RWPE2 (cell line): ENCODE measurements around the gene BMI1.

Experiments
- ATAC-seq: fragments of 200-7000 bp; cut with Tn5 transposase; 3 replicates; pipeline ENCODE4 v1.9.1; 2021; ENCODE audit warnings: low read depth
- DNase-seq: peaks from one replicate; pipeline ENCODE4 v3.0.0-alpha.2; 2020; ENCODE audit warnings: low spot score
- H3K27ac ChIP-seq: fragments of 450-650 bp; 2 replicates; pipeline ENCODE4 v1.5.1; 2017; ENCODE audit warnings: mild to moderate bottlenecking; ENCODE audit not compliant: poor library complexity, severe bottlenecking
- H3K27me3 ChIP-seq: fragments of 250-450 bp; sonication (Bioruptor Pico); 2 replicates; pipeline ENCODE4 v1.5.1; 2021; ENCODE audit warnings: mild to moderate bottlenecking, moderate library complexity; ENCODE audit not compliant: insufficient read depth, poor library complexity, severe bottlenecking
- H3K36me3 ChIP-seq: fragments of 250-450 bp; sonication (Bioruptor Pico); 2 replicates; pipeline ENCODE4 v1.5.1; 2020; ENCODE audit warnings: low read depth, mild to moderate bottlenecking, moderate library complexity
- H3K4me1 ChIP-seq: fragments of 250-450 bp; sonication (Bioruptor Pico); 2 replicates; pipeline ENCODE4 v1.5.1; 2021; ENCODE audit warnings: mild to moderate bottlenecking, moderate library complexity; ENCODE audit not compliant: insufficient read depth, poor library complexity, severe bottlenecking
- H3K4me3 ChIP-seq: fragments of 250-450 bp; sonication (Bioruptor Pico); 2 replicates; pipeline ENCODE4 v1.5.1; 2021; ENCODE audit warnings: mild to moderate bottlenecking, moderate library complexity; ENCODE audit not compliant: severe bottlenecking
- H3K9me3 ChIP-seq: fragments of 250-450 bp; sonication (Bioruptor Pico); 2 replicates; pipeline ENCODE4 v1.5.1; 2021; ENCODE audit warnings: mild to moderate bottlenecking, moderate library complexity; ENCODE audit not compliant: severe bottlenecking
- TF ChIP-seq, protein P1 (sequence below): fragments of 450-650 bp; IDR thresholded peaks from one replicate; pipeline ENCODE4 v1.5.1; 2017; ENCODE audit warnings: mild to moderate bottlenecking, moderate library complexity; ENCODE audit not compliant: poor library complexity, severe bottlenecking

BMI1 gene

DNA sequence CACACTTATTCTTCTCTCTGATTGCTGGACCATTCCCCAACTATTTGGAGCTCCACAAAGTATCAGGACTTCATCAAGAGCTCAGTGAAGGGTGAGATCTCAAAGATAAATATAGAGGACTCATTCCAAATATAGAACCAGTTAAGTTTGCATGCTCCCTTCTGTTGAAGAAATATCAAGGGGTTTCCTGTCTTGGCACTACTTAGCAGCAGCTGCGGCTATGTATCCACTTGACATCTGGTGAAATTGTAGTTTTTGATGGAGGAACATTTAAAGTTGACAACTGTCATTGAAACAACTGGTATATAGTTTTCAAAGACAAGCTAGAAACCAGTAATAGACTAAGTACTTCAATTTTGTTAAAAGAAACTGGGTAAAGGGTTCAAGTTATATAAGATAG, 23.4 kb downstream of the BMI1 start:
- Histone ChIP-seq H3K9me3 (no peaks in the 10 kb centered on the region), H3K27me3 (peaks cover 86% of the 10 kb centered on the region), H3K27ac (no peak overlapping the region), H3K4me3 (no peak overlapping the region), H3K4me1 (peaks cover 5% of the 10 kb centered on the region), H3K36me3 (no peaks in the 10 kb centered on the region)
- TF ChIP-seq, protein P1, sequence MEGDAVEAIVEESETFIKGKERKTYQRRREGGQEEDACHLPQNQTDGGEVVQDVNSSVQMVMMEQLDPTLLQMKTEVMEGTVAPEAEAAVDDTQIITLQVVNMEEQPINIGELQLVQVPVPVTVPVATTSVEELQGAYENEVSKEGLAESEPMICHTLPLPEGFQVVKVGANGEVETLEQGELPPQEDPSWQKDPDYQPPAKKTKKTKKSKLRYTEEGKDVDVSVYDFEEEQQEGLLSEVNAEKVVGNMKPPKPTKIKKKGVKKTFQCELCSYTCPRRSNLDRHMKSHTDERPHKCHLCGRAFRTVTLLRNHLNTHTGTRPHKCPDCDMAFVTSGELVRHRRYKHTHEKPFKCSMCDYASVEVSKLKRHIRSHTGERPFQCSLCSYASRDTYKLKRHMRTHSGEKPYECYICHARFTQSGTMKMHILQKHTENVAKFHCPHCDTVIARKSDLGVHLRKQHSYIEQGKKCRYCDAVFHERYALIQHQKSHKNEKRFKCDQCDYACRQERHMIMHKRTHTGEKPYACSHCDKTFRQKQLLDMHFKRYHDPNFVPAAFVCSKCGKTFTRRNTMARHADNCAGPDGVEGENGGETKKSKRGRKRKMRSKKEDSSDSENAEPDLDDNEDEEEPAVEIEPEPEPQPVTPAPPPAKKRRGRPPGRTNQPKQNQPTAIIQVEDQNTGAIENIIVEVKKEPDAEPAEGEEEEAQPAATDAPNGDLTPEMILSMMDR = no peak
- no peak for ATAC-seq
- no peak for DNase-seq

DNA sequence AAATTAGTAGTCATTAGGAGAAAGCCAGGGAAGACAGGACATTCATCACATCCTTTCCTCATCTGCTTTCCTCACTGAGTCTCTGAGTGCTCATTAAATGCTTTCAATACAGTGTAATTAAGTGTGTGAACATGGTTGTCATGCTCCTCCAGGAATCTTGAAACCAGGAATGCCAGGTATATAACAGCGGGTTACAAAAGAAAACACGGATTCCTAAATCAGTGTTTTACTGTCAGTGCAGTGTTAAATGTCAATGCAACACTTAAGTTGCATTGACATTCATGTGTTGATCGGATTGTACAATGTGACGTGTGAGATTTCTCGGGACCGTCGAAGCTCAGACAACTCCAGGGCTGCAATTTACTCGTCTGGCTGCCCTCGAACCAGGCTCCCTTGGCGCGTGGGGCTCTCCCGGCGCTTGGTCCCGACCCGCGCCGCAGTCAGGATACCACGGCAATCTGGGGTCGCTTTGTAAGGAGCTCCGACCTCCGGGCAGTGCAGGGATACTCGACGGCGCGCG, 23.9 kb downstream of the BMI1 start:
- TF ChIP-seq, protein P1 = no peak

DNA sequence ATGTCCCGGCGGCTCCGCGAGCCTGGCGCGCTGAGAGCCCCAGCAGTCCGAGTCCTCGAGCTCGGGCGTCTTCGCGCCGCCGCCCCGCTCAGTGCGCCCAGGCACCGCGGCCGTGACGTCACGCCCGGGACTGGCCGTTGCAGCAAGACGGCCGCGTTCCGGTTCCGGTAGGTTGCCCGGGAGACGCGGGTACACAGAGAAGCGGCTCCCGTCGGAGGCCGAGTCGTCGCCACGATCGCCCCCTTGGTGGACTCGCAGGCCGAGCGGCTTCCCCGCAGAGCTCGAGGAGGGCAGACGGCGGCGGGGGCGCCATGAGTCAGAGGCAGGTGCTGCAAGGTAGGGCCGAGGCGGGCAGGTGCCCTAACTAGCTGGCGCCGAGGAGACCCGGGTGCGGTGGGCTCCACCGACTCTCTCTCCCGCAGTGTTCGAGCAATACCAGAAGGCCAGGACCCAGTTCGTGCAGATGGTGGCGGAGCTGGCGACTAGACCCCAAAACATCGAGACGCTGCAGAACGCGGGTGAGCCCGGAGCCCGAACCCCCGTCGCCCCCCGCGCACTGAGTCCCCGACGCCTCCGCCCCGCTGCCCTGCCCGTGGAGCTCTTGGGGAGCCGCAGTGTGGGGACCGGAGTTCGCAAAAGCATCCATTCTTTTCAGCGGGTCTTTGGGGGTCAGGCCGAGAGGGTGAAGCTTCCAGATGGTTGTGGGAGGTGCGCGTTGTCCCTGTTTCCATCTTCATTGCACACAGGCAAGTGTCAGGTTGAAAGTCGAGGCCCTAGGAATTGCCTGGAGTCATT, 24.6 kb downstream of the BMI1 start, which contains the start of gene SPAG6:
TSS of gene SPAG6 (plus strand) at position 196 of the 795 bp plus-strand sequence. CDS start at position 312, 116 bp downstream.
- Histone ChIP-seq H3K27ac (no peak within 1 kb of the TSS), H3K9me3 (no peaks in the 10 kb centered on the region), H3K36me3 (no peaks in the 10 kb centered on the region), H3K27me3 (peaks cover 80% of the 10 kb centered on the region), H3K4me1 (no peaks in the 10 kb centered on the region), H3K4me3 (no peak within 1 kb of the TSS)
- DNase-seq = no peak
- no peak for ATAC-seq
- TF ChIP-seq, protein P1 = no peak

More for the DNA sequence above, 23.9 kb downstream of the BMI1 start:
- H3K4me3 ChIP-seq = no peak overlapping the region
- H3K9me3 ChIP-seq = no peaks in the 10 kb centered on the region
- ATAC-seq (no peak), DNase-seq (no peak)
- no peaks in the 10 kb centered on the region for H3K36me3 ChIP-seq
- peaks cover 80% of the 10 kb centered on the region for H3K27me3 ChIP-seq
- peaks cover 1% of the 10 kb centered on the region for H3K4me1 ChIP-seq
- no peak overlapping the region for H3K27ac ChIP-seq

DNA sequence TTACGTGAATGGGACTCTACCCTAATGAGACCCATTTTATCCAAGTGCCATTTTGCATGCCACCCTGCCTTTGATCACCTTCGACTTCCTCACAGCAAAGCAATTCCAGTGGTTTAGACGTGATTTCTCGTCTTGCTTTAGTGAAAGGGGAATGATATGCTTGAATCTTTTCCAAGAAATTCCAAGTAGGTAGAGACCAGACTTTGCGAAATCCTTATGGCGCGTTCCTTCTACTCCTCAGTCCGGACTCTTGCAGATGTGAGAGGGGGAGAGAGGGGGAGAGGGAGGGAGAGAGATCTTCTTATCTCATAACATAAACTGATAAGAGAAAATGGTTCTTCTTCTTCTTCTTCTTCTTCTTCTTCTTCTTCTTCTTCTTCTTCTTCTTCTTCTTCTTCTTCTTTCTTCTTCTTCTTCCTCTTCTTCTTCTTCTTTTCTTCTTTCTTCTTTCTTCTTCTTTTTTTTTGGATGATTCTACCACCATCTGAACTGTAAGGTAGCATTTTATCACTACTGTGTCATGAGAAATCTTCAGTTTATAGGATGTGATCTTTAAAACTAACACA, 25.3 kb downstream of the BMI1 start:
- Histone ChIP-seq H3K27me3 (peaks cover 78% of the 10 kb centered on the region), H3K27ac (no peak overlapping the region), H3K9me3 (no peaks in the 10 kb centered on the region), H3K4me3 (no peak overlapping the region), H3K36me3 (no peaks in the 10 kb centered on the region), H3K4me1 (no peaks in the 10 kb centered on the region)
- no peak for ATAC-seq
- DNase-seq = no peak
- TF ChIP-seq, protein P1 = no peak
